ENCODE results near the gene MARK4.

- TF ChIP-seq, protein P1, sequence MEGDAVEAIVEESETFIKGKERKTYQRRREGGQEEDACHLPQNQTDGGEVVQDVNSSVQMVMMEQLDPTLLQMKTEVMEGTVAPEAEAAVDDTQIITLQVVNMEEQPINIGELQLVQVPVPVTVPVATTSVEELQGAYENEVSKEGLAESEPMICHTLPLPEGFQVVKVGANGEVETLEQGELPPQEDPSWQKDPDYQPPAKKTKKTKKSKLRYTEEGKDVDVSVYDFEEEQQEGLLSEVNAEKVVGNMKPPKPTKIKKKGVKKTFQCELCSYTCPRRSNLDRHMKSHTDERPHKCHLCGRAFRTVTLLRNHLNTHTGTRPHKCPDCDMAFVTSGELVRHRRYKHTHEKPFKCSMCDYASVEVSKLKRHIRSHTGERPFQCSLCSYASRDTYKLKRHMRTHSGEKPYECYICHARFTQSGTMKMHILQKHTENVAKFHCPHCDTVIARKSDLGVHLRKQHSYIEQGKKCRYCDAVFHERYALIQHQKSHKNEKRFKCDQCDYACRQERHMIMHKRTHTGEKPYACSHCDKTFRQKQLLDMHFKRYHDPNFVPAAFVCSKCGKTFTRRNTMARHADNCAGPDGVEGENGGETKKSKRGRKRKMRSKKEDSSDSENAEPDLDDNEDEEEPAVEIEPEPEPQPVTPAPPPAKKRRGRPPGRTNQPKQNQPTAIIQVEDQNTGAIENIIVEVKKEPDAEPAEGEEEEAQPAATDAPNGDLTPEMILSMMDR (IDR thresholded peaks at IDR 0.05) = no peak
- TF ChIP-seq POLR2AphosphoS5 (IDR thresholded peaks at IDR 0.05) = no peak
- TF ChIP-seq POLR2A (IDR thresholded peaks at IDR 0.05) = no peak
- no peak for TF ChIP-seq EP300 (IDR thresholded peaks at IDR 0.05)
Measured at GRCh38 chr19:45354241-45354842, 103.3 kb downstream of the MARK4 start.
